Retinal pigment epithelial cell (primary cell): ENCODE data around the gene POLR2J.

Source experiments
- DNase-seq: peaks from one replicate; pipeline ENCODE4 v3.0.0-alpha.2; 2010; ENCODE audit warnings: low read depth
- H3K4me3 ChIP-seq: 2 replicates; pipeline ENCODE4 v1.5.1; 2011; ENCODE audit warnings: mild to moderate bottlenecking, low read length, control low read depth, moderate library complexity
- CTCF ChIP-seq: conservative IDR thresholded peaks from 2 replicates; pipeline ENCODE4 v1.5.1; 2011; ENCODE audit warnings: low read depth, low read length, control low read depth, inconsistent platforms

Gene POLR2J

GRCh38 chr7:102467581-102468477 lies 10.9 kb downstream of the POLR2J start:
- no peak for DNase-seq
- H3K4me3 ChIP-seq = no peak overlapping the region
- no peak for TF ChIP-seq CTCF

DNA sequence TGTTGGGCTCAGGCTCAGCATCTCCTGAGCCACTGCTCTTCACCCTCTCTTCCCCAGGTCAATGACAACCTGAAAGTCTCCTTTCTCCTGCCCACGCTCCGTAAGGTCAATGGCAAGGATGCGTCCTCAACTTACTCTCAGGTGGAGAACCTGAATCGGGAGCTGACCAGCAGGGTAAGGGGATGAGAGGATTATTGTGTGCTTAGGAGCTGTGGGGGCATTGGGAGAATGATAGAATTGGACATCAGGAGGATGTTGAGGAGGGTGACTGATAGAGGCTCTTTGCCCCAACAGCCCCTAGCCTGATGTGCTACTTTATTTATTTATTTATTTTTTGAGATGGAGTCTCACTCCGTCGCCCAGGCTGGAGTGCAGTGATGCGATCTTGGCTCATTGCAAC lies 12.6 kb downstream of the POLR2J start:
- no peak for TF ChIP-seq CTCF
- DNase-seq = no peak
- H3K4me3 ChIP-seq = peak overlapping the region; percentile 99

DNA sequence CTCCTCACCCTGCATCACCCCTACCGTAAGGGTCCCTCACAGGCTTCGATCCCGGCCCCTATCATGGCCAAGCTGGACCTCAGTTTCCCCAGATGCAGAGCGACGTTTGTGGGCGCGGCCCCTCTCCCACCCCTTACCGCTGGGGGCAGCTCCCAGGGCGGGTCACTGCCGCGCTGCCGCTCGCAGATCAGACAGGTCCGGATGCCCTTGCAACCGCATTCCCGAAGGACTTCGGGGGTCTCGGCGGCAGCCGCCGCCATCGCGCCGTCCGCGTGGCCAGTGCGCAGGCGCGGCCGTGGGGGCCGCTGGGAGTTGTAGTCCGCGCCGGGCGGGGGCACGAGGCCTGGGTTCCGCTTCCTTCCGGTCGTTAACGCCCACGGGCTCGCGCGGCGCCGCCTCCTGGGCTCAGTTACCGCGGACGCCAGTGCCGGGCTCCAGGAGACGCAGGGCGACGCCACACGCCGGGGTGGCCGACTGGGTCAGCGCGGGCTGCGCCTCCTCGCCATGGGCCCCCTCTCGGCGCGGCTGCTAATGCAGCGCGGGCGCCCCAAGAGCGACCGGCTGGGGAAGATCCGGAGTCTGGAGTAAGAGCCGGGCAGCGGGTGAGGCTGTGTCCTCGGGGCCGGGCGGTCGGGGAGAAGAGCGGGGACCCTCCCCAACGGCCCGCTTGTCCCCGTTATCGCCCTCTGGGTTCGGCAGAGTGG lies 14.0 kb downstream of the POLR2J start, which contains the start of the genes ALKBH4 and LRWD1:
Gene ALKBH4, minus strand, starts transcription at position 287 of the 704 bp plus-strand sequence. Its CDS starts 27 bp downstream, at position 260.
Gene LRWD1, plus strand, starts transcription at position 408 of the 704 bp plus-strand sequence. Its CDS starts 97 bp downstream, at position 505.
- H3K4me3 ChIP-seq = peak within 1 kb of the TSS; percentile 99
- peak; percentile 57 for DNase-seq
- no peak for TF ChIP-seq CTCF

- peak overlapping the region; percentile 99 for H3K4me3 ChIP-seq
- TF ChIP-seq CTCF = no peak
- DNase-seq = no peak
These were observed 14.7 kb downstream of the POLR2J start for GRCh38 chr7:102463841-102464576.

GRCh38 chr7:102460467-102460866 lies 18.3 kb downstream of the POLR2J start:
- no peak overlapping the region for H3K4me3 ChIP-seq
- TF ChIP-seq CTCF = no peak
- no peak for DNase-seq

DNA sequence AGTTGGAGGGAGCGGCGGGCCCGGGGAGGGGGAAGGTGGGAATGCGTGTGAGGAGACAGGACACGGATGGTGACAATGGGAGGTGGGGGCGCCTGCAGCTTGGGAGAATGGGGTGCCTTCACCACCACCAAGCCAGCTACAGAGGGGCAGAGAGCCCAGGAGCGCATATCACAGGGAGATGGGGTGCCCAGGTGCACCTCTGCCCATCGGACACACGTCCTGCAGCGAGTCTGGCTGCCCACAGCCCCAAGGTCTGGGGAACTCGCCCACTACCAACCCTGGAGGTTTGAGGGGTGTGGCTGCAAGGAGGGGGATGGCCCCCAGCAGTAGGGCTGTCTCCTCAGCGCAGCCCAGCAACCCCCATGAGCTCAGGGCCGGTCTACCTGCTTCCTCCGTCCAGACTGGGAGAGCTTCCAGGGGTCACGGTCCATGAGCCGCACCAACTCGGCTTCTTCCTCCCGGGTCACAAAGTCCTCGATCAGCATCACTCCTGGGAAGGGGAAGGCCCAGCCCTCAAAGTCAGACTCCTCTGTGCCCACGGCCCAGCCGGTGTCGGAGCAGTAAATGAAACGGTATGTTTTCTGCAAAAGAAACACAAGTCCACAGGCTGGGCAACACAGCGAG lies 19.4 kb downstream of the POLR2J start:
- no peak for DNase-seq
- no peak overlapping the region for H3K4me3 ChIP-seq
- TF ChIP-seq CTCF = no peak
